Fibroblast of lung (primary cell): ENCODE data around the gene CALN1. TPM values are rescaled to one million over a fixed set of nuclear protein-coding genes. Genes with fewer than 3 reads are reported as not detected.

Experiments
- DNase-seq, 2 donors: peaks; one replicate each; pipeline versions ENCODE4 v3.0.0 to v3.0.0-alpha.2; 2010; ENCODE audit warnings: low read depth in 2 of 2
- H2AFZ ChIP-seq: 2 replicates; pipeline ENCODE4 v1.5.1; 2012; ENCODE audit warnings: low read length, control low read depth, inconsistent platforms
- H3K27ac ChIP-seq: 2 replicates; pipeline ENCODE4 v1.5.1; 2011; ENCODE audit warnings: low read length, control low read depth; ENCODE audit not compliant: insufficient read depth
- H3K27me3 ChIP-seq: 2 replicates; pipeline ENCODE4 v1.5.1; 2011; ENCODE audit warnings: mild to moderate bottlenecking, low read length; ENCODE audit not compliant: control insufficient read depth, insufficient read depth
- H3K36me3 ChIP-seq: 2 replicates; pipeline ENCODE4 v1.5.1; 2011; ENCODE audit warnings: low read length; ENCODE audit not compliant: control insufficient read depth, insufficient read depth
- H3K4me1 ChIP-seq: 2 replicates; pipeline ENCODE4 v1.5.1; 2011; ENCODE audit warnings: low read length; ENCODE audit not compliant: control insufficient read depth, insufficient read depth; ENCODE audit errors: extremely low read depth
- H3K4me2 ChIP-seq: 2 replicates; pipeline ENCODE4 v1.5.1; 2011; ENCODE audit warnings: low read length, control low read depth; ENCODE audit not compliant: insufficient read depth; ENCODE audit errors: extremely low read depth
- H3K4me3 ChIP-seq, 4 experiments: fragments of 200-600 bp in 1 of 4; sonication (generic) in 1 of 4; replicated peaks in 1 of 4; 2 replicates each; pipeline ENCODE4 v1.5.1; 2011 to 2016; ENCODE audit warnings: low read length in 4 of 4, low read depth in 3 of 4, mild to moderate bottlenecking in 3 of 4, control low read depth in 2 of 4, inconsistent platforms in 1 of 4, mixed read lengths in 1 of 4; ENCODE audit not compliant: insufficient read depth in 1 of 4; ENCODE audit errors: control extremely low read depth in 1 of 4
- H3K79me2 ChIP-seq: 2 replicates; pipeline ENCODE4 v1.5.1; 2012; ENCODE audit warnings: mild to moderate bottlenecking, low read length, inconsistent platforms; ENCODE audit not compliant: control insufficient read depth, insufficient read depth
- H3K9ac ChIP-seq: 2 replicates; pipeline ENCODE4 v1.5.1; 2011; ENCODE audit warnings: mild to moderate bottlenecking, low read length, control low read depth; ENCODE audit not compliant: insufficient read depth
- H3K9me3 ChIP-seq: 2 replicates; pipeline ENCODE4 v1.5.1; 2012; ENCODE audit warnings: low read depth, low read length; ENCODE audit not compliant: control insufficient read depth, insufficient read depth
- H4K20me1 ChIP-seq: 2 replicates; pipeline ENCODE4 v1.5.1; 2011; ENCODE audit warnings: low read length; ENCODE audit not compliant: control insufficient read depth, insufficient read depth; ENCODE audit errors: extremely low read depth
- EZH2 ChIP-seq: IDR thresholded peaks from 2 replicates; pipeline ENCODE4 v1.5.1; 2012; ENCODE audit warnings: low read length, control low read depth, mild to moderate bottlenecking; ENCODE audit errors: missing control alignments
- polyA plus RNA-seq, 2 donors: library from polyadenylated mRNA; depleted of rRNA in 1 of 2; stranded (reverse) in 1 of 2; unstranded in 1 of 2; fragments of >200 nt; gene quantifications; 2 replicates each; pipeline ENCODE4 v1.2.1, GENCODE V29; 2011 to 2012; ENCODE audit warnings: missing spikeins in 1 of 2
- total RNA-seq: library from RNA; depleted of rRNA; stranded (reverse); fragments of >200 nt; gene quantifications from 2 replicates; pipeline ENCODE4 v1.2.1, GENCODE V29; 2014
- TF ChIP-seq, protein P1 (sequence below), 2 donors: IDR thresholded peaks in 1 of 2; conservative IDR thresholded peaks in 1 of 2; 1 replicate in 1 of 2; 2 replicates in 1 of 2; pipeline ENCODE4 v1.5.1; 2011 to 2012; ENCODE audit warnings: low read length in 2 of 2, control low read depth in 1 of 2, inconsistent platforms in 1 of 2, low read depth in 1 of 2, mild to moderate bottlenecking in 1 of 2

Gene CALN1
- total and polyA plus RNA-seq, 2 donors (not counting 1 experiment from before 2014, with no cell fraction given) = not detected

- H3K36me3 ChIP-seq = no peaks in the 10 kb centered on the region
- TF ChIP-seq EZH2 = no peak
- TF ChIP-seq, protein P1, sequence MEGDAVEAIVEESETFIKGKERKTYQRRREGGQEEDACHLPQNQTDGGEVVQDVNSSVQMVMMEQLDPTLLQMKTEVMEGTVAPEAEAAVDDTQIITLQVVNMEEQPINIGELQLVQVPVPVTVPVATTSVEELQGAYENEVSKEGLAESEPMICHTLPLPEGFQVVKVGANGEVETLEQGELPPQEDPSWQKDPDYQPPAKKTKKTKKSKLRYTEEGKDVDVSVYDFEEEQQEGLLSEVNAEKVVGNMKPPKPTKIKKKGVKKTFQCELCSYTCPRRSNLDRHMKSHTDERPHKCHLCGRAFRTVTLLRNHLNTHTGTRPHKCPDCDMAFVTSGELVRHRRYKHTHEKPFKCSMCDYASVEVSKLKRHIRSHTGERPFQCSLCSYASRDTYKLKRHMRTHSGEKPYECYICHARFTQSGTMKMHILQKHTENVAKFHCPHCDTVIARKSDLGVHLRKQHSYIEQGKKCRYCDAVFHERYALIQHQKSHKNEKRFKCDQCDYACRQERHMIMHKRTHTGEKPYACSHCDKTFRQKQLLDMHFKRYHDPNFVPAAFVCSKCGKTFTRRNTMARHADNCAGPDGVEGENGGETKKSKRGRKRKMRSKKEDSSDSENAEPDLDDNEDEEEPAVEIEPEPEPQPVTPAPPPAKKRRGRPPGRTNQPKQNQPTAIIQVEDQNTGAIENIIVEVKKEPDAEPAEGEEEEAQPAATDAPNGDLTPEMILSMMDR (conservative IDR thresholded peaks at IDR 0.05 in 1 of 2, IDR thresholded peaks at IDR 0.05 in 1 of 2; ENCODE audit: low read depth in 1 of 2, low read length in 2 of 2) = no peak
- no peaks in the 10 kb centered on the region for H3K27me3 ChIP-seq
- no peaks in the 10 kb centered on the region for H4K20me1 ChIP-seq
- H3K4me1 ChIP-seq = no peaks in the 10 kb centered on the region
- no peaks in the 10 kb centered on the region for H3K79me2 ChIP-seq
- no peak overlapping the region for H3K9ac ChIP-seq
- DNase-seq = no peak
- H3K4me3 ChIP-seq = no peak overlapping the region
- no peak overlapping the region for H2AFZ ChIP-seq
- H3K4me2 ChIP-seq = no peak overlapping the region
- no peak overlapping the region for H3K27ac ChIP-seq
- H3K9me3 ChIP-seq = no peaks in the 10 kb centered on the region
Measured at GRCh38 chr7:72429316-72429715, 17.2 kb upstream of the CALN1 start.

DNA sequence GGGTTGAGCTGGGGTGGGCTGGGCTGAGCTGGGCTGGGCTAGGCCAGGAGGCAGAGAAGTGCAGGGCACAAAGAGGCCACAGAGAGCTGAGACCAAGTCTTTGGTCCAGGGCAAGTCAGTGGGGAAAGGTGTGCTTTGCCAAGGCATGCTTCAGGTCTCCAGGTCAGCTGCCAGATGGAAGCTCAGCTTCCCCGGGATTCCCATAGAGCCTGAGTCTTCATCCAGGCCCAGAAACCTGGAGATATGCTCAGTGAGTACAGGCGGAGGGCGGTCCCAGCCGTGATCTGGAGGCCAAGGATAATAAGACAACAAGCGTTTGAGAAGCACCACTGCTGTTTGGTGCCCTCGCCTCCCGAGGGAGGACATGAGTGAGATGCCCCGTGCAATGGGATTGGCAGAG is 4.7 kb upstream of the CALN1 start:
- DNase-seq = no peak
- H4K20me1 ChIP-seq = no peaks in the 10 kb centered on the region
- no peaks in the 10 kb centered on the region for H3K36me3 ChIP-seq
- H3K27ac ChIP-seq = no peak overlapping the region
- TF ChIP-seq, protein P1 (conservative IDR thresholded peaks at IDR 0.05 in 1 of 2, IDR thresholded peaks at IDR 0.05 in 1 of 2; ENCODE audit: low read depth in 1 of 2, low read length in 2 of 2) = no peak
- no peak for TF ChIP-seq EZH2
- no peaks in the 10 kb centered on the region for H3K79me2 ChIP-seq
- no peak overlapping the region for H2AFZ ChIP-seq
- no peak overlapping the region for H3K9ac ChIP-seq
- peaks cover 2% of the 10 kb centered on the region for H3K9me3 ChIP-seq
- no peak overlapping the region for H3K4me3 ChIP-seq
- no peak overlapping the region for H3K4me2 ChIP-seq
- no peaks in the 10 kb centered on the region for H3K27me3 ChIP-seq
- no peaks in the 10 kb centered on the region for H3K4me1 ChIP-seq

DNA sequence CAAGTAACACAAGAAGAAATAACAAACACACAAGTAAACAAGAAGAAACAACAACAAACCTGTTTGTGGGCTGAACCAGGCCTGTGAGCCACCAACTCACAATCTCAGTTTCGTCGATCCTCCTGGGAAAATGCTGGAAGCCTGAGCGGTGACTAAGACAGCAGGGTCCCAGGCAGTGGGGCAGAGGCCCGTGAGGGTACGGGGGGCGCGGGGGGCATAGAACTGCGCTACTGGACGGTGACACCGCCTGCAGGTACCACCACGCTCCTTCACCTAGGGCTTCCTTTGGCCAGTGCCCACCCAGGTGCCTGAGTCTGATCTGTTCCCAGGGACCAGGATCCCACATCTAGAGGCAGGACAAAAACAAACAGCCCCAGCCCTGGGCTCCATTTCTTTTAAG is 3.4 kb upstream of the CALN1 start:
- no peak overlapping the region for H3K9ac ChIP-seq
- H3K9me3 ChIP-seq = peaks cover 2% of the 10 kb centered on the region

More for the DNA sequence above, 3.4 kb upstream of the CALN1 start:
- Histone ChIP-seq H2AFZ (no peak overlapping the region), H3K27me3 (no peaks in the 10 kb centered on the region), H3K4me1 (no peaks in the 10 kb centered on the region), H3K27ac (no peak overlapping the region), H3K4me3 (no peak overlapping the region), H3K4me2 (no peak overlapping the region), H4K20me1 (no peaks in the 10 kb centered on the region), H3K79me2 (no peaks in the 10 kb centered on the region), H3K36me3 (no peaks in the 10 kb centered on the region)
- TF ChIP-seq, protein P1 (conservative IDR thresholded peaks at IDR 0.05 in 1 of 2, IDR thresholded peaks at IDR 0.05 in 1 of 2; ENCODE audit: low read depth in 1 of 2, low read length in 2 of 2) = no peak
- TF ChIP-seq EZH2 = no peak
- no peak for DNase-seq
